Neural cell (in vitro differentiated cells): Measurements from ENCODE around the gene SUGCT.

Source experiments
- CTCF ChIP-seq: fragments of 450-650 bp; IDR thresholded peaks from 2 replicates; pipeline ENCODE4 v1.5.1; 2014; ENCODE audit warnings: antibody characterized with exemption, mild to moderate bottlenecking, moderate library complexity; ENCODE audit not compliant: poor library complexity, severe bottlenecking
- EP300 ChIP-seq: fragments of 450-650 bp; conservative IDR thresholded peaks from 2 replicates; pipeline ENCODE4 v1.6.1; 2014; ENCODE audit warnings: antibody characterized with exemption, mild to moderate bottlenecking, moderate library complexity; ENCODE audit not compliant: poor library complexity, severe bottlenecking
- EZH2 ChIP-seq: fragments of 200-600, 300-800 bp; shearing (Covaris generic), sonication (generic); IDR thresholded peaks from 2 replicates; pipeline ENCODE4 v1.6.1; 2014; ENCODE audit warnings: antibody characterized with exemption, low read length, borderline replicate concordance, mild to moderate bottlenecking; ENCODE audit not compliant: insufficient read depth, poor library complexity, severe bottlenecking
- POLR2AphosphoS5 ChIP-seq: IDR thresholded peaks from 2 replicates; pipeline ENCODE4 v1.6.1; 2012
- RAD21 ChIP-seq: fragments of 450-650 bp; conservative IDR thresholded peaks from 2 replicates; pipeline ENCODE4 v1.6.1; 2014; ENCODE audit warnings: antibody characterized with exemption, mild to moderate bottlenecking, moderate library complexity
- REST ChIP-seq: IDR thresholded peaks from 2 replicates; pipeline ENCODE4 v1.6.1; 2012; ENCODE audit warnings: borderline replicate concordance
- TAF1 ChIP-seq: IDR thresholded peaks from 2 replicates; pipeline ENCODE4 v1.6.1; 2012; ENCODE audit warnings: low read depth

- no peak for TF ChIP-seq CTCF
- TF ChIP-seq EP300: no peak
- TF ChIP-seq EZH2: no peak
- no peak for TF ChIP-seq RAD21
- no peak for TF ChIP-seq REST
- TF ChIP-seq POLR2AphosphoS5: no peak
- no peak for TF ChIP-seq TAF1
Measured at GRCh38 chr7:40824461-40824860, 689.7 kb downstream of the SUGCT start.
